Measurements from ENCODE around the gene CACNA2D3.
"Not testable (repeated sequence)": the region's sequence is repeated elsewhere in the genome, so short reads cannot be mapped to it uniquely, and the experiment has no call there.

Gene CACNA2D3

GRCh38 chr3:54968546-54969172, 846.3 kb downstream of the CACNA2D3 start:
- no peaks in the 10 kb centered on the region for H3K4me1 ChIP-seq
- H3K4me3 ChIP-seq: no peak overlapping the region
- intact Hi-C loops (cut with DNase I; ENCODE audit: low total_unique reads): no loop called here
- no peak overlapping the region for H3K27ac ChIP-seq
- no peaks in the 10 kb centered on the region for H3K27me3 ChIP-seq
- DNase-seq: no peak
- H3K36me3 ChIP-seq: no peaks in the 10 kb centered on the region
- no peak for TF ChIP-seq CTCF (IDR thresholded peaks at IDR 0.05)
- no peaks in the 10 kb centered on the region for H3K9me3 ChIP-seq

GRCh38 chr3:54969652-54970051, 847.3 kb downstream of the CACNA2D3 start:
- Histone ChIP-seq H3K27ac (no peak overlapping the region), H3K4me1 (no peaks in the 10 kb centered on the region), H3K36me3 (no peaks in the 10 kb centered on the region), H3K27me3 (no peaks in the 10 kb centered on the region), H3K9me3 (no peaks in the 10 kb centered on the region), H3K4me3 (no peak overlapping the region)
- intact Hi-C loops (cut with DNase I; ENCODE audit: low total_unique reads): no loop called here
- TF ChIP-seq CTCF (IDR thresholded peaks at IDR 0.05): no peak
- DNase-seq: no peak

- TF ChIP-seq CTCF (IDR thresholded peaks at IDR 0.05): no peak
- Histone ChIP-seq H3K4me1 (no peaks in the 10 kb centered on the region), H3K4me3 (no peak overlapping the region), H3K9me3 (no peaks in the 10 kb centered on the region), H3K27ac (no peak overlapping the region), H3K36me3 (no peaks in the 10 kb centered on the region), H3K27me3 (no peaks in the 10 kb centered on the region)
- intact Hi-C loops (cut with DNase I; ENCODE audit: low total_unique reads): no loop called here
- no peak for DNase-seq
Observed at GRCh38 chr3:54970895-54971294, 848.5 kb downstream of the CACNA2D3 start.

DNA sequence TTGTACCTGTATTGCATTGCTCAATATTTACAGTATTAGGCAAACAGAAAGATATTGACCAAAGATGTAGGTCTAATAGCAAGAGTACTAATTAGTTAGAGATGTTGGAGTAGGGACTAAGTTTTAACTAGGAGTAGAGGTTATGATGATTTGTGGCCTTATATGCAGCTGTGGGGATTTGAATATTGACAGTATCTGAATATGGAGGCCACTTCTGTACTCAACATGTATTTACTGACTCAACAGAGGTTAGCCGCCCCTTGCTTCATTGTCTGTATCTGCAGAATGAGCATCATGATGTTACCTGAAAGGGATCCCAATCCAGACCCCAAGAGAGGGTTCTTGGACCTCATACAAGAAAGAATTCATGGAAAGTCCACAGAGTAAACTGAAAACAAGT, 855.1 kb downstream of the CACNA2D3 start:
- Histone ChIP-seq H3K4me1 (no peaks in the 10 kb centered on the region), H3K27ac (no peak overlapping the region), H3K27me3 (no peaks in the 10 kb centered on the region), H3K9me3 (no peaks in the 10 kb centered on the region), H3K36me3 (no peaks in the 10 kb centered on the region), H3K4me3 (no peak overlapping the region)
- no peak for DNase-seq
- intact Hi-C loops (cut with DNase I; ENCODE audit: low total_unique reads): no loop called here
- no peak for TF ChIP-seq CTCF (IDR thresholded peaks at IDR 0.05)

- H3K27me3 ChIP-seq; H3K9me3 ChIP-seq; H3K36me3 ChIP-seq; H3K4me3 ChIP-seq; intact Hi-C loops (cut with DNase I; ENCODE audit: low total_unique reads); H3K27ac ChIP-seq; H3K4me1 ChIP-seq; DNase-seq: not testable (repeated sequence)
Observed at GRCh38 chr3:54977946-54978345, 855.6 kb downstream of the CACNA2D3 start.

DNA sequence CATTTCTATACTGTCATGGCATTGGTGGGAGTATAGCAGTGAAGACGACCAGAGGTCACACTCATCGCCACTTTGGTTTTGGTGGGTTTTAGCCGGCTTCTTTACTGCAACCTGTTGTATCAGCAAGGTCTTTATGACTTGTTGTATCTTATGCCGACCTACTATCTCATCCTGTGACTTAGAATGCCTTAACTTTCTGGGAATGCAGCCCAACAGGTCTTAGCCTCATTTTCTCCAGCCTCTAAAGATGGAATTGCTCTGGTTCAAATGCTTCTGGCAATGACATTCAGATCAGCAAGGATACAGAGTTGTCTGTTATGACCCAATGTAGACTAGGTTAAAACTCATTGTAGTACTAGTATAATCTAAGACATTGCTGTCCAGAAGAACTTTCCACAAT, 860.5 kb downstream of the CACNA2D3 start:
- H3K9me3 ChIP-seq: no peaks in the 10 kb centered on the region
- no peak overlapping the region for H3K4me3 ChIP-seq
- intact Hi-C loops (cut with DNase I; ENCODE audit: low total_unique reads): no loop called here
- H3K27me3 ChIP-seq: no peaks in the 10 kb centered on the region
- no peak overlapping the region for H3K27ac ChIP-seq
- TF ChIP-seq CTCF (IDR thresholded peaks at IDR 0.05): no peak
- no peaks in the 10 kb centered on the region for H3K4me1 ChIP-seq
- no peak for DNase-seq
- no peaks in the 10 kb centered on the region for H3K36me3 ChIP-seq
